IPS DF 4.7 (cell line): ENCODE measurements around the gene KCNAB2.

Experiments used
- DNase-seq: peaks from one replicate; pipeline ENCODE4 v3.0.0-alpha.2; 2013; ENCODE audit warnings: low spot score; ENCODE audit errors: extremely low read depth

The KCNAB2 gene

DNA sequence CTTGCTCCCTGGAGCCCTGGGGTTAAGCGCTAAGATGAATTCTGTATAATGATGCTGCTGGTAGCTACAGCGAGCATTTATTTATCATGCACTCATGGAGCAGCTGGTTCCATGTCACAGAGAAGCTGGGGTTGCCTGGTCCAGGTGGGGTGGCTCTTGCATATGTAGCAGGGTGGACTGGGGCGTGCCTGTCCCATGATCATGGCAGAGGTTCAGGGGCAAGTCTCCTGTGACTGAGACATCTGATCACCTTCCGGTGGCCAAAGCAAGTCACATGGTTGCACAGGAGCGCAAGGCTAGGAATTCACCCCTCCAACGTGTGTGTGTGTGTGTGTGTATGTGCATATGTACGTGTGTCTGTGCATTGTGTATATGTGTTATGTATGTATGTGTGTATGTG, 15.6 kb upstream of the KCNAB2 start:
- no peak for DNase-seq

DNA sequence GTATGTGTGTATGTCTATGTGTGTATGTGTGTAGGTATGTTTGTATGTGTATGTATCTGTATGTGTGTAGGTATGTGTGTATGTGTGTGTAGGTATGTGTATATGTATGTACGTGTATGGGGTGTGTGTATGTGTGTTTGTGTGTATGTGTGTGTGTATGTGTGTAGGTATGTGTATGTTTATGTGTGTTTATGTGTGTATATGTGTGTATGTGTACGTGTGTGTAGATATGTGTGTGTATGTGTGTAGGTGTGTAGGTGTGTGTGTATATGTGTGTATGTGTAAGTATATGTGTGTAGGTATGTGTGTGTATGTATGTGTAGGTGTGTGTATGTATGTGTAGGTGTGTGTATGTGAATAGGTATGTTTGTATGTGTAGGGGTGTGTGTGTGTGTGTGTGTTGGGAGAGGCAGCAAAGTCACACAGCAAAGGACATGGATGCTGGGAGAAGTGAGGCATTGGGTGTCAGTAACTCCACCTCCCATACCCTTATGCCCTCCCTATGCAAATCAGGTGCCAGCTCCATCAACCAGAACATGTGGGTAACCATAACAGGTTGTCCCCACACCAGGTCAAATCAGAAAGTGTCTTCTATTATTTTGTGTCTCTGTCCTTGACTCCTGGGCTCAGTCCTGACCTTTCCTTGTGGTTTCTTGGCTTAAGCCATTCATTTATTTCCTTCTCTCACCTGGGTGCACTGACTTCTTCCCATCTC, 15.0 kb upstream of the KCNAB2 start:
- no peak for DNase-seq

DNA sequence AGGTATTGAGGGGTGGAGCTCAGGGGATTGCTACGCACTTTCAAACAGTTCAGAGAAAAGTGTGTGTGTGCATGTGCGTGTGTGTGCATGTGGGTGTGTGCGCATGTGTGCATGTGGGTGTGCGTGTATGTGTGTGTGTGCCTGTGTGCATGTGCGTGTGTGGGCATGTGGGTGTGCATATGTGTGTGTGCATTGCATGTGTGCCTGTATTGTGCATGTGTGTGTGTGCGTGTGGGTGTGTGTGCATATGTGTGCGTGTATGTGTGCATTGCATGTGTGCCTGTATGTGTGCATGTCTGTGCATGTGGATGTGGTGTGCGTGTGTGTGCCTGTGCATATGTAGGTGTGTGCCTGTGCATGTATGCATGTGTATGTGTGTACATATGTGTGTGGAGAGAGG, 12.6 kb upstream of the KCNAB2 start:
- no peak for DNase-seq

DNA sequence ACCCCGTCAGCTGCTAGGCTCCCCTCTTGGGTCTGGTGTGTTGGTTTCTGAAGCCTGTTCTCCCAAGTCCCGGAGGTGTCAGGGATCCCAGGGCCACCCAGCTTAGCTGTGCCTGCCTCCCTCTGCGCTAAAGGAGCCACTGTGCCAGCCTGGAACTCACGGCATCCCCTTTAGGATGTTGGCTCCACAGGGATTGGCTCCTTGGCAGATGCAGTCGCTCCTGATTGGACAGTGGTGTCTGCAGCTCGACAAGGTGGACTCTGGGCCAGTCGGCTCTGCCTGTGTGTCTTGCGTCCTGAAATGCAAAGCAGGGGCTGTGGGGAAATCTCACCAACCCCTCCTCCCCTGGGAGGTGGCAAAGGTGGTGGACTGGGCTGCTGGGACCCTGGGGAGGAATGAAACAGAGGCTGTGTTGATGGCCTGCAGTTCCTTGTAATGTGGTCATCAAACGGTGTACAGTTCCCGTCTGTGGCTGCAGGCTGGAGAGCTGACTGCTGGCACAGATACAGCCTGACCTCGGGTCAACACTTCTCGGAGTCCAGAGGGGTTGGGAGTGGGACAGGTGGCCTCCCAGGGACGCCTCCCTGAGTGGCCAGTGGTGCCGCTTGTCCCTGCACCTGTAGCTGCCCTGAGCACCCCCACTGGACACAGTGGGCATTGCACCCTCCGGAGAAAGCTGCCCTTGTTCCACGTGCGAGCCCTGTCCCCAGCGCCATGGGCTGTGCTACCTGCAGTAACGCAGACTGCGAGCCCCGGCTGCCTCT, 11.5 kb upstream of the KCNAB2 start:
- DNase-seq: no peak

DNA sequence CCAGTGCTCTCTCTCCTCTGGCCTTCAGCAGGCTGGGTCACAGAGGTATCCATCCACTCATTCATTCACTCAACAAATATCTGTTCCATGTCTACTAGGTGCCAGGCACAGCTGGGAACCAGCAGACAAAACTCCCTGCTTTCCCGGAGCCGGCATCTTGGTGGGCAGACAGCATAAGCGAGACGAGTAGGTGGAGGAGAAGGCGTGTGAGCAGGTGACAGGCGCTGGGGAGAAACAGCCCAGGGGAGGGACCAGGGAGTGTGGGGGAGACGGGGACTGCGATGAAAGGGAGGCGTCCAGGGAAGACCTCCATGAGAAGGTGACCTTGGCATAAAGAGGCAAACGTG, 11.0 kb upstream of the KCNAB2 start:
- no peak for DNase-seq

DNA sequence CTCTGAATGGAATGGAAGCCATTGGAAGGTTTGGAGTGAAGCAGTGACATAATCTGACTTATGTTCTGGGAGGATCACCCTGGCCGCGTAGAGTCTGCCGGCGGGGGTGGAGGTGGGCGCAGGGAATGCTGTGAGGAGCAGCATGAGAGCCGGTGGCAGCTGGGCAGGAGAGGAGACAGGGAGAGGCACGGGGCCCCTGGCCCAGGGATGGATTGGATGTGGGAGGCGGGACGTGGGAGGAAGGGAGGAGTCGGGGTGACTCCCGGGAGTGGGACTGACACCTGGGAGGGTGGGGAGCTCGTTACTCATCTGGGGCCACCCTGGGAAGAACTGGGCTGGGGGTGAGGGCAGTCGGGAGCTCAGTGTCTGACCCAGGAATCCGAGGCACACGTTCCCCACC, 10.4 kb upstream of the KCNAB2 start:
- no peak for DNase-seq

DNA sequence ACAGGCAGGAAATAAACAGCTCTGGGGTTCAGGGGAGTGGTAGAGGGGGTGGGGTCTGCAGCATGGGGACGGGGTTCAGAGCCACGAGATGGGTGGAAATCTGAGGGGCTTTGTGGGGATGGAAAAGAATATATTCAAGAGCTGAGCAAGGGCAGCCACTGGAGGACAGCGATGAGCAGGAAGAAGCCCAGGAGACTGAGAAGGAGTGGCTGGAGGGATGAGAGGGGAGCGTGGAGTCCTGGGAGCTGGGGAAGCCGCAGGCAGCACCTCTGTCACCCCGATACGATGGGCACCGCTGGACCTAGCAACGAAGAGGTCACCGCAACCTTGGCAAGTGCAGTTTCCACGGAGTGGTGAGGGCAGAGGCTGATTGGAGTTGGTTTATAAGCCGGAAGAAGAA, 10.0 kb upstream of the KCNAB2 start:
- DNase-seq: no peak

DNA sequence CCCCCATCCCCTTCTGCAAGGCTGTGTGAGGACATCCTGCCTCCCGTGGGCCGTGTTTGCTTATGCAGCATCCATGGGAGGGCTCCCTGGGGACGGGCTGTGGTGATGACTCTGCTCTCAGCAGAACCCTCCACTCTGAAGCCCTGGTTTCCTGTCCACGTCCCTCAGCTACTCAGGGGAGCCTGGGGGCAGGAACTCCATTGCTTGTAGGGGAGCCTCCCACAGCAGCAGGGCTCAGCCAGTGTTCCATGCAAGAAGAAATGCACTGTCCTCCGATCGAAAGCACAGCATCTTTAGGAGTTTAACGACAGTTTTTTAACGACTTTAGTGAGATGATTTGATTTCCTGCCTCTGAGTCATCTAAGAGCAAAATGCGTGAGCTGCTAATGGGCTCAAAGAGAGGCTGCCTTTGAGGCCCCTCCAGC, 8.3 kb upstream of the KCNAB2 start:
- DNase-seq: no peak

DNA sequence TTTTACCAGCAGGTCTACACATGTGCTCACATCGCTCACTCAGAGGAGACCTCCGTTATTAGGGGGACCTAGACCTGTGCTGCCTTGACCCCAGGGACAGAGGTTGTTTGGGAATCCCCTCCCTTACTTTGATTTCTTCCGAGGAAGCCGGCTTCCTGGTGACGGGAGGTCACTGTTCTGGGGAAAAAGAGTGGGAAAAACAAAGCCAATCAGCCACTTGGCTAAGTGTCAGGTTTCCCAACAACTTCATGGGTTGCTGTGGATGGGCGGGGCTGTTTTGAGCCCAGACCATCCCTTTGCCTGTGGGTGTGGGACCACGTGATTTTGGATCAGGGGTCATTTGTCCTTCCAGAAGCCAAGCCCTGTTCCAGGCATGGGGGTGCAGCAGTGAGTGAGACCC, 7.1 kb upstream of the KCNAB2 start:
- no peak for DNase-seq

DNA sequence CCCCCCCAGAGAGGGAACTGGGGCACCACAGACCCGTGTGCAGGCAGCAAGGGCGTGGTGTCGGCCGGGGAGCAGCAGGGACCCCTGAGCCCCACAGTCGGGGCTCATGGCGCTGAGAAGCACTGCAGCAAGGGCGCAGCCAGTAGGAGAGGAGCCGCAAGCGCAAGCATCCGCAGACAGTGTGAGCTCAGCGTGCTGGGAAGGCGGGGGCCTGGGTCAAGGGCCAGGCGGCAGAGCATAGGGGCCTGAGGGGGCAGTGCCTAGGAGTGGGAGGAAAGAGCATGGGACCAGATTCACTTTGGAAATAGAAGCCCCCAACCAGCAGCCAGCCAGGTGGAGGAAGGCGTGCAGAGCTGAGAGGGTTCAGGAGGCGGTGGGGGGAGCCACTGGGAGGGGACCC, 6.7 kb upstream of the KCNAB2 start:
- DNase-seq: no peak

DNA sequence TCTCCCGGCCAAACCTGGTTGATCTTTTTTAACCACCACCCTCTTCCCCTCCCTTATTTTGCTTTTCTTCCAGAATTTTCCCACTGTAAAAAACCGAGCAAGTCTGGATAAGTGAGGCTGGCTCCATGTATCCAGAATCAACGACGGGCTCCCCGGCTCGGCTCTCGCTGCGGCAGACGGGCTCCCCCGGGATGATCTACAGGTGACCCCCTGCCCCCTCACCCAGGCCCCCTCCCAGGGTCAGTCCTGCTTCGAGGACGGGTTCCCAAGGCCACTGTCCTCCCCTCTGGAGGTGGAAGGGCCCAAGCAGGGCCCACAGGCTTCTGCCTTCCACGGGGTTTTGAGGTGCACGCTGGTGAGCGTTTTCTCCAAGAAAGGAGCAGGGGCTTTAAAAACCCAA, 5.2 kb upstream of the KCNAB2 start:
- DNase-seq: no peak

DNA sequence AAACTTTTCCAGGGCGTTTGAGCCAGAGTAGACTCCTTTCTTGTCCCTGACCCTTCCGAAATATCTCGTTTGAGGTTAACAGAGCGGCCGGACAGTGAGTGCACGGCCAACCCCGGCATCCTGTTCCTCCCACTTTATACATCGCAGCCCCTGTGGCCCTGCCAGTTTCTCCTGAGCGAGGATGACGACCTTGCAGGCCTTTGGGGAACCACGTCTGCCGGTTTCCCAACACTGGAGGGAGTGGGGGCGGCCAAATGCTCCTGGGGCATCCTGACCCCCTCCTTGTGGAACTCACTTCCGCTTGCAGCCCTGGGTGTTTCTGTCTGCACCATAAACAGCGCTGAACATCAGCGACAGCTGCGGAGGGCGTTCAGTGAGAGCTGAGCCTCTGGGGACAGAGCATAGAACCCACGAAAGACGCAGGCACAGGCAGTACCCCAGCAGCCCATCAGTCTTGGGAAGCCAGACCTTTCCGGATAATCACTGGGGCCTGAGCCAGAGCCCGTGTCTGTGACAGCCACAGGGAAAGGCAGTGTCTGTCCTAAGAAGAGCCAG, 4.8 kb upstream of the KCNAB2 start:
- DNase-seq: no peak

DNA sequence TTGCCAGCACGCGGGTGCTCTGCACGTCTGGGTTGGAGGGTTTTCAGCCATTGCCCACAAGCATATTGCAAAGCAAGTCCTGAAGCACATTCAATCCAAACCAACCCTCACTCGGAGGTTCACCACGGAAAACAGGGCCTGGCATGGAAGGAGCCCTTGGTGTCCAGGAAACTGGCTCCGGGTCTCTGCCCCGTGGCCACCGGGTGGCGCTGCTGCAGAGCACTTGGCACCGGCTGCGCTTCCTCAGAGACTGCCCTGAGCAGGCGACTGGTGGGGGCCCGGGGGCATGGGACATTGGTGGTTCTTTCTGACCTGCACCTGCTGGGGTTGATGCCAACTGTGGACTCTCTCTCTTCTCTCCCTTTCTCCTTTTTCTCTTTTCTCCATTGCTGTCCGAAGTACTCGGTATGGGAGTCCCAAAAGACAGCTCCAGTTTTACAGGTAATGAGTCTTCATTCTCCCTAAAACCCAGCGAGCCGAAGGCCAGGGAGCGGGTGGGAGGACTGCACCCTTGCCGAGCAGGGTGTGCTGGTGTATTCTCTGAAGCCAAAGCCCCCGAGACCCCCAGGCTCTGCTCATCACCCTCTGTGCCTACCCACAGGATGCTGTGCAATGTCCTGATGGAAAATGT, 4.1 kb upstream of the KCNAB2 start:
- no peak for DNase-seq

DNA sequence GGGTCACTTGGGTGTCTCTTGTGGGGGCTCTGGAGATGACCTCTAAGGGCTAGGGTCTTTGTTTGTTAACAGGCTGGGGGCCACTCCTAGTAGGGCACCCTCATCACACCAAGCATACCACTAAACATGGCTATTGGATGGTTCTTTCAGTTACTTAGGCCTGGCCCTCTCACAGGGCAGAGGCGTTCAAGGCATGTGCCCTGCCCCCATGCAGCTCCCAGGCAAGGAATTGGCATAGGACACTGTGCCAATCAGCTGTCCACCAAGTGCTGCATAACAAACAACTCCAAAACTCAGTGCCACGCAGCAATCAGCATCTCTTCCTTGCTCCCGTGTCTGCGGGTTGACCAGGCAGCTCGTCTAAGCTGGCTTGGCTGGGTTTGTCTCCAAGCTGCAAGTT, 2.1 kb upstream of the KCNAB2 start:
- DNase-seq: no peak

DNA sequence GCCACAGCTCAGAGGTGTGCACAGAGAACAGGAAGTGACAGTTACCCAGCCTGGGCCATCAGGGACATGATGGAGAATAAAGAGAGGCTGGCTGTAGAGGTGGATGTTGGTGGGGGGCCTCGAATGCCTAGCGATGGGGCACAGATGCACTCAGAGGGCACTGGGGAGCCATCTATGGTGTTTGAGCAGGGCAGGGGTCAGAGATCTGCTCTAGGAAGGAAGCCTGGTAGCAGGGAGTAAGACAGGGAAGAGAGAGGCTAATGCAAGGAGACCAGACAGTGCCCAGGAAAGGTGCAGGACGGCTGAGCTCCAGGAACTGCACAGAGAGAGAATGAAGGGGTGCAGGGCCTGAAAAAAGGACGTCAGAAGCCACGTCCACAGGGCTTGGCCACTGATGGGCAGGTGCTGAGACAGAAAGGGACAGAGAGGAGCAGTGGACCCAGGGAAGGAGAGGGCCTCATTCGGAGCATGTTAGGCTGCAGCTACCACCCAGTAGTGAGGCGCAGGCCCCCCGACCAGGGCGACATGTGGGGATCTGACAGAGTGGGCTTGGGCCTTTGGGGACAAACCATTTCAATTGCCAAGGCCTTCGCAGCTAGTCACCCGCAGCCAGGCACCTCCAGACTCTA, 1.1 kb upstream of the KCNAB2 start:
- DNase-seq: no peak

DNA sequence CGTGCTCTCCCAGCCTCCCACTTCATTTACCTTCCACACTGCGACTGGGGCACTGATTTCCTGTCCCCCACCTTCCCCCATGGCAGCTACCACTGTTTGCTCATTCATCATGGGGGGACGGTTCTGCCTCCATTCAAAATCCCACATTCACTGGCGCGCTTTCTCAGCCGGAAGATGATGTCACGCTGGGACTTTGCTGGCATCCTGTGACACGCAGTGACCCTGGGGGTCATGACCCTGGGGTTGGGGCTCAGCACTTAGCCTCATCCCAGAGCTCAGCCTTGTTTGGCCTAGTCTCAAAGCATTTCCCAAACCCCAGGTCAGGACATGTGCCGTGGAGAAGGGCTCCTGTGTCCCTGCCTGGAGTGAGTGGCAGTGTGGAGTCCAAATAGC, 582 bp upstream of the KCNAB2 start:
- DNase-seq: no peak

DNA sequence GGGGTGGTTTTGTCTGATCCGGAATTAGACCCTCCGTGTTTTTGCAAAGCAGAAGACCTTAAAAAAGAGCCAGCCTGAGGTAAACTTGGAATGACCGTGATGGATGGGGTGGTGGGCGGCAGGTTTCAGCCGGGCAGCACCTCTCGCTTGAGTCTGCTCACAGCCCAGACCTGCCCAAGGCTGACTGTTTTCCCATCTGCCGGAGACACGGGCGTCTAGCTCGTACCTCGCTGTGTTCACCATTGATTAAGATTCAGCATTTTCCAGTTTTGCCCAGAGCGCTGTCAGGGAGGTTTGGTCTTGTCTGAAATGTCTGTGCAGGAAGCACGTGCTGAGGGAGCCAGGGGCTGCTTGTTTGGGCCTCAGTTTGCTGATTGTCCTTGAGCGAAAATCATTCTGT, 591 bp downstream of the KCNAB2 start:
- DNase-seq: no peak

DNA sequence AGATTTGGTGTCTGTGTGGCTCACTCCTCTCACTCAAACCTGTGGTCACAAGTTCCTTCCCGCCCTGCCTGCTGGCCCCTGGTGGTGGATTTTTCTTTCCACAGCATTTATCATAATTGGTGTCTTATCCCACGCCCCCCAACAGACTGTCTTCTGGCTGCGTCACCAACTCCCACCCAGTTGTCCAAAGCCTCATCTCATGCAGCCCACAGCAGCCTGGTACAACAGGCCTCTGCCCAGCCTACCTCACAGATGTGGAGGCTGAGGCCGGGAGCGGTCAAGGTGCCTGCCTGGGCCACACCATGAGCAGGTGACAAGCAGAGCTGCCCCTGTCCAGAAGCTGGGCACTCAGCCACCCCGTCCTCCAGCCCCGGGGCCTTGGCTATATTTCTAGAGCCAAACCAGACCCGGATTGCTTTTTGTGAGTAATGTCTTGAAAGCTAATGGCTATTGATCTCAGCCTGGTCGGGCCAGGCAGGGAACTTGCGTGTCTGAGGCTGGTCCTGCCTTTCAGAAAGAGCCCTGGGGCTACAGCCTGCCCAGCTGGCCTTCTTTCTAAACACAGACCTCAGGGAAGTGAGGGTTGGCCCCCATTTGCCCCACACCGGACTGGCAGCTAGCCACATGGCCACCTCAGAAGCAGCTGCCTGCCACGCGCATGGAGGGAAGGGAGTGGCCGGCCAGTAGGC, 2.6 kb downstream of the KCNAB2 start:
- no peak for DNase-seq

DNA sequence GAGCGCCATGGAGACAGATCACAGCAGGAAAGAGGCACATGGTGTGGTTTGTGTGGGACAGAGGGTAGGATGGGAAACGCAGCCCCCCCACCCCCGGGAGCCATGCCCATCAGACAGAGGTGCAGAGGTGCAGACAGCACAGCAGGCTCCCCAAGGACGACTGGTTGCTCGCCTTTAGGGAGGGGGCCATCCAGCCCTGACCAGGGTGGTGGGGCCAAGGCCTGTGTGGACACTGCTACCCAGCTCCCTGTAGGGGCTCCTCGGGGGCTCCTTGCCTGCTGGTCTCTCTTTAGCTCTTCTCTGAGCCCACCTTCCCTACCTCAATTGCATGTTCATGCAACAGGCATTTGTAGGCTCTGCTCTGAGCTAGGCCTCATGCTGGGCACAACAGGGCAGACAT, 3.7 kb downstream of the KCNAB2 start:
- DNase-seq: no peak

DNA sequence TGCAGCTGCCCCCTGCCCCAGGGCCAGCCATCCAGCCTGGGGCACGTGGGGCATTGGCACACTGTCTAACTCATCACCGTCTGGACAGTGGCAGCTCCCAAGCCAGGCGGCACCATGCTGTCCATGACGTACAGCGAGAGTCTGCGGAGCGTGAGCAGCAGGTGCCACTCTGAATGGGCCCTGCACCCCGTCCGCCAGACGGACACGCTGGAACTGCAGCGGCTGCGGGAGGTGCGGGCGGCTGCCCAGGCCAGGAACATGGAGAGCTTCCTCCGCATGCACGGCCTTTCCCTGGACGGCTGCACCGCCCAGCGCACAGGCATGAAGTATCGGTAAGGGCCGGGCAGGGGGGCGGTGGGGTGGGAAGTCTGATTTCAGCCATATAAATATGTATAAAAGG, 5.7 kb downstream of the KCNAB2 start:
- no peak for DNase-seq

DNA sequence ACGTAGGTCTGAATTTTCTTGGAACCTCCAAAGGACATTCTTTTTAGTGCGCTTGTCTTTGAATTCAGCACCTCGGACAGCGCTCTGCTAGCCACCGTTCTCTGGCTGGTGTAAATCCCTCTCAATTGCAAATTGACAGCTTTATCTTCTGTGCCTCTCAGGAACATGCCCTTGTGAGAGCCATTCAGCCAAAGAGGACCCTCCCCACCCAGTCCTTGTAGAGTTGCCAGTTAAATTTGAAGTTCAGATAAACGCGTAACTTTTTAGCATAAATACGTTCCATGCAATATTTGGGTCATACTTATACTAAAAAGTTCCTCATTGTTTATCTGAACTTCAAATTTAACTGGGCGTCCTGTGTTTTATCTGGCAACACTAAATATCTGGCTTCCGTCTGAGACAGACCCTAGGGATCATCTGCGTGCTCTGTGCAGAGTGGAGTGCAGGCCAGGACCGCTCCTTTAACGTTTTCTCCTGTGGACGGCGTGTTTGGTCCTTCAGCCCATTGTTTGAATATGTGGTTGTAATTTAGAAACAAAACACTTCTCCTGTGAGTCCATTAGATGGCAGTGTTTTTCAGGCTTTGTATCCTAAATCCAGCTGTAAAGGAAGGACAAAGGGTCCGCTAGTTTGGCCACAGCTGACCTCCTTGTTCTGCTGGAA, 7.0 kb downstream of the KCNAB2 start:
- DNase-seq: no peak
